Activated gamma-delta T cell (primary cell): Measurements from ENCODE around the gene C3orf20.
"Not testable (repeated sequence)": the region's sequence is repeated elsewhere in the genome, so short reads cannot be mapped to it uniquely, and the experiment has no call there.

Source experiments
- DNase-seq: peaks from one replicate; lab custom pipeline; 2025; lab: John Stamatoyannopoulos, UW

The C3orf20 gene

DNA sequence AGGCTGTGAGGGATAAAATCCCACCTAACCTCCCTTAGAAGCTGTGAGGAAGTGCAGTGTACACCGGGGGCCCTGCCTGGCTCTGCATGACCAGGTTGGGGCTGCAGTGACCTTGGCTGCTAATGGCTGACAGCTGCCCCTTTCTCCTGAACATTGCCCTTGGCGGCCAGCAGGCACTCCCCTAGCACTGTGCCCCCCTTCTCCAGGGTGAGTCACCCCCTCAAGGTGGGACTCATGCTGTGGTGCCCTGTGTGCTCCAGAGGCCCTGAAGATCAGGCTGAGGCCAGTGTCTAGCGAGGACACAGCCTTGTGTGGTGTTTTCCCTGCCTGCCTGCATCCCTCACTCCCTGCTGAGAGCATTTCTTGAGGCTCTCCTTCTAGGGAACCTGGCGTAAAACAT, 122.8 kb downstream of the C3orf20 start:
- no peak for DNase-seq

DNA sequence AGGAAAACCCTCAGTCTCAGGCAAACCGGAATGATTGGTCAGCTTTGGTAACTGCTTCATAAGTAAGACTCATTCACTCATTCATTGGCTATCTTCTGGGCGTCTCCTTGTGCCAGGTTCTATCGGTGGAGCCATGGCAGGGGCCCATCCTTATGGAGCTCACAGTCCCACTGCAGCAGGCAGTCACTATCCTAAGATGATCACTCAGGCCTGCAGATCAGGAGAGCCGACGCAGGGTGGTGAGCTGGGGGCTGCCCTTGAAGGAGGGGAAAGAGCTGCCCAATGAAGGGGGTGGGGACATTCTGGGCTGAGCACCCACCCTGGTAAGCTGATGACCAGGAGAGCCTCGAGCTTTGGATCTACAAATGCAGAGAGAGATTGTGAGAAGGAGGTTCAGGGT, 123.3 kb downstream of the C3orf20 start:
- no peak for DNase-seq

DNA sequence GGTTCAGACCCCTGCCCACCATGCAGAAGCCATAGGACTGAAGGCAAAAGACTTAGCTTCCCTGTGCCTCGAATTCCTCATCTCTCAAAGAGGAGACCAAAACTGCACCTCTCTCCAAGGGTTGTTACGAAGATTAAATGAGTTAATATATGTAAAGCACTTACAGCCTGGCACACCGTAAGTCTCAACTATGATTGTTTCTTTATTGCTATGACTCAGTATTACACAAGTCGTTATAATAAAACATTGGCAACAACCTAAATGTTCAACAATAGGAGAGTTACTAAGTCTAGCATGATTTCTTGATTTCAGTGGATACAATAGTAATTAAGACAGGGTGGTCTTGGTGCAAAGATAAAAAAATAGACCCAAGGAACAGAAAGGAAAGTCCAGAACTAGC, 124.2 kb downstream of the C3orf20 start:
- no peak for DNase-seq

DNA sequence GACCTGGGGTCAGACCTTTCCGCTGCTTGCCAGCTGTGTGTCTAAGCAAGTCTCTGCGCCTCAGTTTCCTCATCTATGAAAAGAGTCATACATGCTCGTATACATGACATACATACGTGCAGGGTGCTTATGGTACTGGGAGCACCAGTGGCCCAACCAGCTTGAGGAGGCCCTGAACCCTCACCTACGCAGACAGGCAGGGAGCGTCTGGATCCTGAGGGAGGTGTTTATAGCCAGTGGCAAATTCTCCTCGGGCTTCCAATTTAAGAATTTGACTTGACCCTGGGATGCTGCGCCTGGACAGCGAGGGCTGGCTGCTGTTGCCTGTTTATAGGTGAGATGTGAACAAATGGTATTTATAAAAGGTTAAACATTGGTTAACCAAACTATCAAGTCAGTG, 126.1 kb downstream of the C3orf20 start:
- no peak for DNase-seq

DNA sequence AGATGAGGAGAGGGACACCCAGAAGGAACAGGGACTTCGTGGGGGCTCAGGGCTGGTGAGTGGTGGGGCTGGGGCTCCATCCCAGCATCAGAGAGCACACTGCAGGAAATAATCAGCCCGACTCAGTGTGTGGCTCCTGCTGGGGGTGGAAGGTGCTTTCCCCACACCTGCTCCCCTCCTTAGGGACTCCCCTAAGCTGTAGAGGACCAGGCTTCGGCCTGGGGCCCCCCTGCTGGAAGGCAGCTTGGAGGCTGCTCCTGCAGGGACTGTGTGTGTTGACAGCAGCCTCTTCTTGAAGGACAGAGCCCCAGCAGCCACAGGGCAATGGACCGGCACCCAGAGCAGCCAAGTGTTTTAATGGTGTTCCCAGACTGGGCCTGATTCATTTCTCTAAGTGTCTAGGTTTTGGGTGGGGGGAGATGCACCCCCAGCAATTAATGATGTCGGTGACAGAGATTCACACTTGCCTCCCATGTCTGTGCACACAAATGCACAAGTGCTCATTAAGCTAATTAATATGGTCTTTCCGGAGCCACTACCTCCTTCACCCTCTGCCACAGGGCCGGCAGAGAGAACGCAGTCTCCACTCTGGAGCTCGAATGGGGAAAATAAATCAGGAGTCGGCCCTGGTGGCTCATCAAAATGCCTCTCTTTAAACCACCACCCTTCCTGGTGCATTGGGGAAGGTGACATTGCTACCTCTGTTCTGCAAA, 126.9 kb downstream of the C3orf20 start:
- no peak for DNase-seq

DNA sequence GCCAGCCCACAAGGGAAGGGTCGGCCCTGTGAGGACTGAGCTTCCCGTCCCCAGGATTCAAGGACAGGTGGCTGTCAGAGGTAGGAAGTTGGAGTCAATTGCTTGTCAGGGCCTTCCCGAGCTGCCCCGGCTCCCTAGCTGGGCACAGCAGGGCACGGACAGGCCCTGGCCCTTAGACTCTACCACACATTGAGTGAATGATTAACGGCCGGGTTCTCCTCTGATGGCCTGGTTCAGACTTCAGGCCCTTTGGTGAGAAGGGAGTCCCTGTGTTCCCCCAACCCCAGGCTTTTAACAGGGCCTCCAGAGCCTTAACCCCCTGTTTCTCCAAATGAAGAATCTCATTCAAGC, 127.4 kb downstream of the C3orf20 start:
- no peak for DNase-seq

DNA sequence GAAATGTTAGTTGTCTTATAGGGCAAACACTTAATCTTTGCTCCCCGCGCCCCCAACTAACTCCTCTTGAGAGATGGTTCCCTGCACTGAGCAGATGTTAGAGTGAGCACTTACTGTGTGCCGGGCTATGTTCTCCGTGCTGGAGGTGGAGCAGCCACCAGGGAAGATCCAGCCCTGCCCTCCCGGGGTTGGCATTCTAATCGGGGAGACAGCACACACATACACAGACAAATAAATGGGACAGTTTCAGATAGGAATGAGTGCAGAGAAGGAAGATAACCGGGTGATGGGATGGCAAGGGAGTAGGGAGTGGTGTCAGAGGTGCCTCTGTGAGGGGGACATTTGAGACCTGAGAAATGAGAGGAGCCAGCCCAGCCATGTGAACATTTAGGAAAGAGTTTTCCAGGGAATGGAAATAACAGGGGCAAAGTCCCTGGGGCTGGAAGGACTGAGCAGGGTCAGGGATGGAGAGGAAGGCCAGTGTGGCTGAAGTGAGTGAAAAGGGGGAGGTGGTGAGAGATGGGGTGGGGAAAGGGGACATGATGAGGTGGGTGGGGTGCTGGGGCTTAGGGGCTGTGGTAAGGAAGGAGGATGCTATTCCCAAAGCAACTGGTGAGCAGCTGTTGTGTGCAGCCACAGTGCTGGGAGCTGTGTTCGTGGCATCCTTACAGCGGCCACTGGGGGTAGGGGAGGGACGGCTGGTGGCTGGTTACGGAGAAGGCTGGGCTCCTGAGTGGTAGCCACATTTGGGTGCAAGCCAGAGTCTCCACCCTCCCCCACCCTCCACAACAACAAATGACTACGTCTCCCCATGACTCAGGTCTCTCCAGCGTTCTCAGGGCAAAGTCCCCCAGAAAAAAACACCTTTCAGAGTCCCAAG, 128.4 kb downstream of the C3orf20 start:
- no peak for DNase-seq

DNA sequence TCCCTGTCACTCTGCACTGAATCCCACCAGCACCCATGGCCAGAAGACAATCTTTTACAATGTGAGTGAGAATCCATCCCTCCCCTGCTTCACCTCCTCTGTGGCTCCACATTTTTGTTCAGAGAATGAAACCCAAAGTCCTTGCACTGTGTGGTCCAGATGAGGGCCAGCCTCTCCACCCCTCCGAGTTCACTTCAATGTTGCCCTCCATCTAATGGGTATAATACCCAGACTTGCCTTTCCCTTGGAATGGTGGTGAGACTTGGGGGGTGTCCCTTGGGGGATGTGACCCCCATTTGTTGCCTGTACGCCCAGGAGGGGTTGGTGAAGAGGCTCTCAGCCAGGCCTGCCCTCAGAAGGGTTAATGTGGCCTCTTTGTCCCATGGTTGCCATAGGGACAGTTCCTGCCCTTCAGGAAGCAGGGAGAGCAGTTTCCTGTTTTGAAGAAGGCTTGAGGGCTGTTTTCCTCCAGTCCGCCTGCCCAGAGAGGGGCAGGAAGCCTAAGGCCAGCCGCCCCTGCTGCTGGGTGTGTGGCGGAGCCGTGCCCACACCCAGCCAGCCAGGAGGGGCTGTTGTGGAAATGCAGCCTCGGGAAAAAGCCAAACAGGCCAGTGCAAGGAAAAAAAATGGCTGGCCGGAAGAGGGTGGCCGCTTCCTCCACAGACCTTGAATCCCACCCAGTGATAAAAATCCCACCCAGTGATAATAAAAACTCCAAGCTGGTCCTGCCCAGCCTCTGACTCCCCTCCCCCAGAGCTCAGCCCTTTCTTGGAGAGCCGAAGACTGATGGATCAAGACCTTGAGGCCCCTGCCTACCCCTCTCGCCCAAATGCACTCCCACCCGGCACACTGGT, 129.3 kb downstream of the C3orf20 start:
- no peak for DNase-seq

DNA sequence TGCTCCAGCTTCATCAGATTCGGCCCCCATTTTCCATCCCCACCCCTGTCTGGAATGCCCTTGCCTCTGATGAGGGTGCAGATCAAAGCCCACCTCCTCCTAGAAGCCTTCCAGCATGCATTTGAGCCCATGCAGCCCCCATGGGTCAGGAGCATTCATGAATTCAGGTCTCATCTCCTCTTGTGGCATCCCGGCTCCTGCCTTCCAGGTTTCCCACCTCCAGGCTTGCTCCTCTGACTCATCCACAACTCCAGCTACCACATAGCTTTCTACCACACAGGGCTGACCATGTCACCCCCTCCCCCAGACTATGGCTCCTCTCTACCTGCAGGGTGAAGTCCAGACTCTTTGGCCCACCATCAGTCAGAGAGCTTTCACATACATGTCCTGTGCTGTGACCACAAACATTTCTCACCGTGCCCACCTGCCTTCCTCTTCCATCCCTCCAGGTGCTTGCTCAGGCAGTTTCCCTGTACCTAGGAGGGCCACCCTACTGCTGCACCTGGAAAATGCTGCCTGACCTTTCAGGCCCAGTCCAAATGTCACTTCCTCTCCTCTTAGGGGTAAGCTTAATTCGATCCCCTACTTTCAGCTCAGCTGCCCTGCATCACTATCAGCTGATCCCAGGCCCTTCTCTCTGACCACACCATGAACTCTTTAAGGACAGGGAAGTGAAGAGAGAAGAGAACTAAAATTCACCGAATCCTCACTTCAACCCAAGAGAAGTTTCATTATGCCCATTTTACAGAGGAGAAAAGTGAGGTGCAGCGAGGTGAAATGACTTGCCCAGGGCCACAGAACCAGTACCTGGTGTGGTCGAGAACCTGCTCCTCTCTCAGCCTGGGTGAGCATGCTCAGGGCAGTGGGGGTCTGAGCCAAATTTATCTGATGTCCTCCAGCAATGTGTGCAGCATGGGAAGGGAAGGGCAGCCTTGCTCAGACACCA, 130.2 kb downstream of the C3orf20 start:
- DNase-seq, result no peak

DNA sequence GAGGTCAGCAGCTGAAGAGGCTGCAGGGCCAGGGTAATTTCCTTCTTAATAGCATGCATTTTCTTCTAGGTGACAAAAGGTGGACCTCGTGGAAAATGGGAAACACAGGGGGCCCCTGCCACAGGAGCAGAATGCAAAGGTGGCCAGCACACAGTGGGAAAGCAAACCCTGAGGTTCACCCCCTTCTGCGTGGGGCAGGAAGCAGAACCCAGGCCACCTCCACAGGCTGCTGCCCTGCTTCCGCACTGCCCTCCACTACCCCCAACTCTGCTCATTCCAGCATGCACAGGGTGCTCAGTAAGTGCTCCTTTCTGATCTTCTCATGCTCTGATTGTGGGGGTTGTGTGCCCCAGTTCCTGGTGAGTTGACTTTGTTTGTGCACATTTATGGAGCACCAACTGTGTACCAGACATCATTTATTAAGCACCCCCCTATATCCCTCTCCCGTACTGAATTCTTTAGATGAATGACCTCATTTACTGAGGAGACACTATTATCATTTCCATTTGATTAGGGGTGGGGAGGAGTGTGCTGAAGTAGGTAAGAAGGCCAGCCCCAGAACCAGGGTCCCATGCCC, 131.1 kb downstream of the C3orf20 start:
- no peak for DNase-seq

DNA sequence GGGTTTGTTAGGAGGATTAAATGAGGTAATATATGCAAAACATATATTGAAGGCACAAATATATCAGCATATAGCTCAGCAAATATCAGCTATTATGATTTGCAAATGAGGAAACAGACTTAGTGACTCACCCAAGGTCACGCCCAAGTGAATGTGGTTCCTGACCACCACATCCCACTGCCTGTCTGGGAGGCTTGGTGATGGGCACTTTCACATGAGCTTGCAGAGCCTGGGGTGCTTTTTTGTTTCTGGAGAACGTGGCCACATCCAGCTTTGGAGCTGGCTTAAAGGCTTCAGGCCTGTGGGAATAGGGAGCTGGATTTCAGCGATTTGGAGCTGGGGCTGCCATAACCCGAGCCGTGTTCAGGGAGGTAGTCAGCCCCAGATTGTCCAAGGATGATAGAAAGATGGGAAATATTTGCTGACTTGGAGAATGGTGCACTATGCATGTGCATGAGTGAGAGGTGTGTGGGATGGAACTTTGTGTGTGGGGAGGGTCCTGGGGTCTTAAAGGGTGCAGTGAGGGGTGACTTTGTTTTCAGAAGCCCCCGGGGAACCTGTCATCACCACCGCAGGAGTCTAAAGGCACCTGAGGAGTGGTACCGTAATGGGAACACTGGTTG, 131.8 kb downstream of the C3orf20 start:
- DNase-seq, result no peak

DNA sequence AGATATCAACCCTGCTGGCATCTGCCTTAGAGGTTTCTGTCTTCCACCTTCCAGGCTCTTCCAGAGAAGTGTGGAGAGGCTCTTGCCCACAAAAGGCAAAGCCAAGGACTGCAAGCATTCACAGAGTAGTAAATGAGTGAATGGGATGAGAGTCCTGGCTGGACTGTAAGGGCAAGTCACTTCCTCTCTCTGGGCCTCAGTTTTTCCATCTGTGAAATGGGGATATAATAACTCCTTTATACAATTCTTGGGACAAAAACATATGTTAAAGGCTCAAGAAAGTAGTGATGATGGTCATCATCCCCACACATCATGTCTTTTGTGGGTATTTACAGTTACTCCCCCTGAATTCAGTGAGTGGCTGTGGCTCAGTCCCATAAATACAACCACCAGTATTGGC, 133.1 kb downstream of the C3orf20 start:
- DNase-seq, result no peak

DNA sequence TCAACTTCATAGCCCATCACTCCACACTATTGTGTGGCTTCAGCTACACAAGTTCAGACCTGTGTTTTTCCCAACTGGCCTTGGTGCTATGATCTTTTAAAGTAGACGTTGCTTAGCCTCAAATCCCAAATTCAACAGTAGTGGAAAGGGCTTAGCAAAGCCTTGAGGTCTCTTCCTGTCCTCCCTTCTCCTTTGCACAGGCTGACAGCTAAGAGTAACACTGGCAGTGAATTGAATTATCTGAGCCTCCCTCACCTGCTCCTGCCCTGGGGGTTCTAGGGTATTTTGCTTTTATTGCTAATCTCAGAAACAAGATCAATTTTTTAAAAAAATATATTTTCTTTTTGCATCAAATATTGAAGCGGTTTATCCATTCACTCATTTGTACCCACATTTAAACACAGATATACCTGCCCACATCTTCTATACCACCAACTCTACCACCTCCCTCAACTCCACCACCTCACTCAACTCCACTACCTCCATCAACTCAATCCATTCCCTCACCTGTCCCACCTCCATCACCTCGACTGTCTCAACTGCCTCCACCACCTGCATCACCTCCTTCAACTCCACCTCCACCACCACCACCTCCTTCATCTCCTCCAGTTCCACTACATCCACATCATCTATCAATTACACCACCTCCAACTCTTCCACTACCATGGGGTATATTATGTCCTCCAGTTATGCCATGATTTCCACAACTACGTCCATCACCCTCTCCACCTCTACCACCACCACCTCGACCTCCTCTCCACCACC, 133.7 kb downstream of the C3orf20 start:
- DNase-seq, result no peak

DNA sequence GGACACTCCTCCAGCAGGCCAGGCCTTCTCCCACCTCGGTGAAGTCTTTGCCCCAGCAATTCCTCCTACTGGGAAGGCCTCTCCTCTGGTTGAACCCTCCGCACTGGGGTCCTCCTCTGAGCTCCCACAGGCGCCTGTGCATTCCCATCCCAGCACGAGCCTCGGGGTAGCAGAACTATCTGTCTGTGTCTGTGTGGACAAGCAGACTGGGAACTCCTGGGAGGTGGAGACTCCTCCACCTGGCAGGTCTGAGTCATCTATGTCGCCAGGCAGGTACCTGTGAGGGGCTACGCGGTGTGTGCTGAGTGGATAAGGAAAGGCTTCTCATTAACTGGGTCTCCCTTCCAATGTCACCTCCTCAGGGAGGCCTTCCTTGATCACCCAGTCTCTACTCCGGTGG, 134.7 kb downstream of the C3orf20 start:
- DNase-seq, result not testable (repeated sequence)

DNA sequence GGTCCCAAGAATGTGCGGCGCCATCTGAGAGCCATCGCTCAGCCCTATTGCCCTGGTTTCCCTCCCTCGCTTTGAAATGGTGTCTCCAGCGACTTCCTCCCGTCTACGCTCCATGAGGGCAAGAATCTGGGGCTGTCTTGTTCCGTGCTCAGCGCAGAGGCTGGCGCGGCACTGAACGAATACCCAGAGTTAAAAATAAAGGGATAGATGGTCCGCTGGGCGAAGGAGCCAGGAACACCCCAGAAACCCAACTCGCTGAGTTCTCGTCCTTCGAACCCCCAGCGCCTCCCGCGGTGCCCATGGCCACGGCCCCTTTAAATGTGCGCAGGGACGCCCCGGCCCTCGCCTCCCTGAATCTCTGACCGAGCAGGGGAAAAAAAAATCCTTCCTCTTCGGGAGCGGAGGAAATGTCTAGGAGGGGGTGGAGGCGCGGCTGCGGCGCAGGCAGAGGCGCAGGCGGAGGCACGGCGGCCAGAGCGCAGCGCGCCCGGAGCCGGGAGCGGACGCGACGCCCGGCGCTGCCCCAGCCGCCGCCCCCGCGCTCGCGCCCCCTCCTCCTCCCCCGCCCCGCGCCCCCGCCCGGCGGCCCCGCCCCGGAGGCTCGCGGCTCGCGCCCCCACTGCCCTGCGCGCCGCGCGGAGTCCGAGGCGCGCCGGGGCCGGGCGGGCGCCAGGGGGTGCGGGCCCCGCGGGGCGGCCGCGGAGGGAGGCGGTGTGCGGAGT, 135.3 kb downstream of the C3orf20 start:
- no peak for DNase-seq

DNA sequence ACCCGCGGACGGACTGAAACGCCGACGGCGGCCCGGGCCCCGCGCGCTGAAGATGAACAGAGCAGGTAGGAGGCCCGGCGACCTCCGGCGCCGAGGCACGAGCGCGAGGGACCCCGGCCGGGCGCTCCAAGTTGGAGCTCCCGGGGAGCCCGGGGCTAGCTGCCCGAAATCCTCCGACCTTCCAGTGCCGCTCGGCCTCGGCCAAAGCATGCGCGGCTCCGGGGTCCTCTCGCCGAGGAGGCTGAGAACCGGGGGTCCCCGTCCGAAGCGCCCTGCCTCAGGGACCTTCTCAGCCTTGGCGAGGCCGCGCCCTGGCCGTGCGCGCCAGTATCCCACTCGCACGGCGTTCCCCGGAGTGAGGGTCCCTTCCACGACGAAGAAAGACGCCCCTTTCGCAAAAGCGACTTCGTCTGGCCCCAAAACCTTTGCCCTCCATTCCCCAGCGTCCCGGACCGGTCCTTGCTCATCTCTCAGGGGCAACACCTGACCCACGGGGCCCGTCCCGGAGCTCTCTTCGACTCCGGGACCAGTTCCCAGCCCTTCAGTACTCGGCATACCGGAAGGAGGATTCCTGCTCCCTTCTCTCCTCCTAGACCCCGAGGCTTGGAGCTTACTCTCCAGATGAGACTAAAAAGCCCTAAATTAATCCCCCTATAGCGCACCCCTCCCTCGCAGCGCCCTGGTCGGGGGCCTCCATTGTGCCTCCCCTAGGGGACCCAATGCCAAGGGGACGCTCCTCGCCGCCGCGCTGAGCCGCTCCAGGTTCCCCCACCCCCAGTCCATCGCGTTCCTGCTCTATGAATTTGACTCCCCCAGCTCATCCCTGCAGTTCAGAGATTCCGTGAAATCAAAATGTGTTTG, 136.1 kb downstream of the C3orf20 start:
- no peak for DNase-seq

DNA sequence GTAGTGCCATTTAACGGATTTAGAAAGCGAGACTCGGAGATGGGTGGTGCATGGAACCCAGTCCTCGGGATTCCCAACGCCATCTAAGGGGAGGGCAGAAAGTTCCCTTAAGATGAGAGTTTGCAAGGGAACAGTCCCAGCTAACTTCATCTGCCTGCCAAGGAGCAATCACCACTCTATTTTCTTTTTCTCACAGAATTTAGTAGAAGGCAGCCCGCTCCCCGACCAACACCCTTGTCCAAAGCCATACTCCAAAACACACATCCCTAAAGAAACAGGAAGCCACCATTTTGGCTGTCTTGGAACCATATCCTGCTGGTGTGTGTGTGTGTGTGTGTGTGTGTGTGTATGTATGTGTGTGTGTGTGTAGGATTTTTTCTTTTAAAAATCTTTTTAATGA, 136.7 kb downstream of the C3orf20 start:
- no peak for DNase-seq

DNA sequence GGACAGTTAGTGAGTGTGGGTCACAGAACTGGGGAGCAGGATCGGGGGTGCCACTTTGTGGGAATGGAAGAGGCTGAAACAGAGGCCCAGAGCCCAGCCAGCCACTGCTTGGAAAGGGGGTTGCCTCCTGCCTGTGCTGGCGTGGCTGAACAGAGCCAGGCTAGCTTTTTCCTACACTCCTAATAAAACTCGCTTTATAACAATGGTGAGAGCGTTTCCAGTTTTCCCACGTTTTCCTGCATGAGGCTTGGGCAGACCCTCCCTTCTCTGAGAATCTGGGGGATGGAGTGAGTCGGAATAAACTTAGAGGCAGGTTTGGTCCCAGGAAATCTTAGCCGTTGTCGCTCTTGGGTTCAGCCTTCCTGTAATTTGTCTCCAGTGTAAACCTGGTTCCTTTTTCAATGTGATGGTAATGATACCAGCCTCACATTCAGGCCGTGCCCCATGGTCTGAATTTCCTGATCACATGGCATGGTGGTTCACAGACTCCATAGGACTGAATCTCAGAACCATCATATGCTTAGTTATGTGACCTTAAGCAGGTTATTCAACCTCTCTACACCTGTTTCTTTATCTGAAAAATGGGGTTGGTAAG, 137.4 kb downstream of the C3orf20 start:
- no peak for DNase-seq
